GM21526 (cell line): ENCODE results near the gene CHD8.
"Not testable (repeated sequence)": the region's sequence is repeated elsewhere in the genome, so short reads cannot be mapped to it uniquely, and the experiment has no call there.

Experiments
- ATAC-seq: cut with Tn5 transposase; IDR thresholded peaks from one replicate; pipeline ENCODE4 v1.9.1; 2021; ENCODE audit warnings: moderate library complexity; ENCODE audit not compliant: unreplicated experiment, low FRiP score

CHD8 gene

GRCh38 chr14:21455912-21456667 is at the start of gene CHD8:
TSS of gene CHD8 (minus strand) at chr14:21456123. CDS start at chr14:21431643, 24,480 bp downstream.
- ATAC-seq = peak; percentile 92

- ATAC-seq = peak; percentile 64
Measured at GRCh38 chr14:21505012-21505553, 49.2 kb upstream of the CHD8 start.

GRCh38 chr14:21503376-21503775 is 47.5 kb upstream of the CHD8 start:
- no peak for ATAC-seq

- no peak for ATAC-seq
Measured at GRCh38 chr14:21501568-21501967, 45.6 kb upstream of the CHD8 start.

GRCh38 chr14:21498540-21499526 is 42.9 kb upstream of the CHD8 start:
- no peak for ATAC-seq

GRCh38 chr14:21496453-21496852 is 40.5 kb upstream of the CHD8 start:
- no peak for ATAC-seq

GRCh38 chr14:21494902-21495762 is 39.2 kb upstream of the CHD8 start:
- no peak for ATAC-seq

GRCh38 chr14:21486640-21487087 is 30.7 kb upstream of the CHD8 start:
- no peak for ATAC-seq

GRCh38 chr14:21476925-21477681 is 21.2 kb upstream of the CHD8 start, which contains the start of the genes RAB2B and TOX4:
TSS of gene RAB2B (minus strand) at chr14:21476959. CDS start at chr14:21476872, 87 bp downstream.
TSS of gene TOX4 (plus strand) at chr14:21477195. CDS start at chr14:21477279, 84 bp downstream.
- ATAC-seq = peak; percentile 98

GRCh38 chr14:21476523-21476924 is 20.6 kb upstream of the CHD8 start:
- ATAC-seq = peak; percentile 35

- no peak for ATAC-seq
Measured at GRCh38 chr14:21475767-21476522, 20.0 kb upstream of the CHD8 start.

- no peak for ATAC-seq
Measured at GRCh38 chr14:21467616-21468015, 11.7 kb upstream of the CHD8 start.

- ATAC-seq = peak; percentile 21
Measured at GRCh38 chr14:21455592-21455911, 371 bp downstream of the CHD8 start.

GRCh38 chr14:21454843-21455544 is 929 bp downstream of the CHD8 start:
- no peak for ATAC-seq

- no peak for ATAC-seq
Measured at GRCh38 chr14:21449899-21450216, 6.1 kb downstream of the CHD8 start.

- not testable (repeated sequence) for ATAC-seq
Measured at GRCh38 chr14:21442657-21443056, 13.3 kb downstream of the CHD8 start.

- no peak for ATAC-seq
Measured at GRCh38 chr14:21440859-21441258, 15.1 kb downstream of the CHD8 start.
